Stimulated activated CD4-positive, alpha-beta T cell treated with anti-CD3 and anti-CD28 coated beads, Interleukin-1b, Interleukin-23, amount 100 ng/mL, for 4 hours (primary cell): ENCODE data around the gene MAP9.
"Not testable (repeated sequence)": the region's sequence is repeated elsewhere in the genome, so short reads cannot be mapped to it uniquely, and the experiment has no call there.

Experiments
- DNase-seq, 2 donors: peaks; one replicate each; pipeline ENCODE4 v3.0.0-alpha.2; 2020; ENCODE audit warnings: low read depth in 2 of 2

Gene MAP9

DNA sequence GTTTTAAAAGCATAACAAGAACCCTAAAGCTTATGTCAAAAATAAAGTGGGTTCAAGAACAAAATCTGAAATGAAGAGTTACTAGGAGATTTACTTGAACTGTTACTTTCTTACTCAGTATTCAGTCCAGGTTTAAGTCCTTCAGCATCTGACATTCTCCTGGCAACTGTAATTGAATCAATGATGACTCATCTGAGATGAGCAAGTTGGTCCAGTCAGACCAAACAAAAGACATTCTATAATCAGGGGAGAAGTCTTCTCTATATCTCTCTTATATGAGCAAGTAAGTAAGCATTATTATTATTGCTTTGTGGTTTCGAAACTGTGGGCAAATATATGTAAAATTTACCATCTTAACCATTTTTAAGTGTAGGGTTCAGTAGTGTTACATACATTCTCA lies 34.6 kb downstream of the MAP9 start:
- DNase-seq: no peak

GRCh38 chr4:155339999-155340398 lies 36.8 kb downstream of the MAP9 start:
- no peak for DNase-seq

DNA sequence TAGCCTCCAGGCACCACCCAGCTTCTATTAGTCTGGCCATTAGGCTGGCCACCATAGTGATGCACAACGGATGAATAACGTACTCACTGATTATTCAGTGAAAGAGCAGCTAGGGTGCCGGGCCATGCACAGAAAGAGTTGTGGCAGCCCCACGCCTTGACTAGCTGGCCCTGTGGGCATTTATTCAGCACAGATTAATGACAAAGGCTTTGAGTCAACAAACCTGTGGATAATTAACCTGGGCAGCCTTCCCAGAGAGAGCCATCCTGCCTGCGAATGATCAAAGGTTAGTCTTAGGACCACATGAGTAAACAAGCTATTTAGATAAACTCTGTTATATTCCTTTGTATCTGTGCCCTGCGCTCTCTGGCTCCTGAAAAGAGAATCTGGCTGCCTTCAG lies 37.2 kb downstream of the MAP9 start:
- no peak for DNase-seq

GRCh38 chr4:155338196-155338595 lies 38.6 kb downstream of the MAP9 start:
- no peak for DNase-seq

DNA sequence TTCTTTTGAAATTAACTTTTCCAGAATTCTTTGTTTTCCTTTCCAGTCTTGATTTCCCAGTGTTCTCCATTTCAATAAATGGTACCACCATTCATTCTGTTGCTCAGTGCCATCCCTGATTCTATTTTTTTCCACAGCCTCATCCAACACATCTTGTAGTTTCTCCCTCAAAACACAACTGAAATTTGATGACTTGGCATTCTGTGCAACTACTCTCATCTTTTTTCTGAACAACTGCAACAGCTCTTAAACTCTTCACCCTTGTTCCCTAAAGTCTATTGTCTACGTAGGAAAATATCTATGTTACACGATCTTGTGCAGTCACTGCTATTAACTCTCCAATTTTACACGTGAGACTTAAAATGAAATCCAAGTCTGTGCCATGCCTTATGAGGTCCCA lies 40.5 kb downstream of the MAP9 start:
- DNase-seq: no peak

DNA sequence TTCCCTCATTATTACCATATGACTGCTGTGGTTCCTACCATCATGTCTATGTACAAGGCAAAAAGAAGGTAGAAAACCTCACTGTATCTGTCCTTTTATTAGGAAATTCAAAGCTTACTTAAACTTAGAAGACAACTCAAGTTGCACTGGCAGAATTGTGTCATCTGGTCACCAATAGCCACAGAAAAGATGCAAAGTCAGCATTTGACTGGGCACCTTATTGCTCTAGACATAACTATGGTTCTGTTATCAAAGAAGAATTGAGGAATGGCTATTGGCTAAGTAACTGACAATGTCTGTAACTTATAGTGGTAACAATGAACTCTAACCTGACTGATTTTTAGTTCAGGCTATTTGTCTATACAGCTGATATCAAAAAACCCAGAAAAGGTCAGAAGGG lies 45.3 kb downstream of the MAP9 start:
- no peak for DNase-seq

- DNase-seq: no peak
These were observed 54.0 kb downstream of the MAP9 start for GRCh38 chr4:155322782-155323181.

DNA sequence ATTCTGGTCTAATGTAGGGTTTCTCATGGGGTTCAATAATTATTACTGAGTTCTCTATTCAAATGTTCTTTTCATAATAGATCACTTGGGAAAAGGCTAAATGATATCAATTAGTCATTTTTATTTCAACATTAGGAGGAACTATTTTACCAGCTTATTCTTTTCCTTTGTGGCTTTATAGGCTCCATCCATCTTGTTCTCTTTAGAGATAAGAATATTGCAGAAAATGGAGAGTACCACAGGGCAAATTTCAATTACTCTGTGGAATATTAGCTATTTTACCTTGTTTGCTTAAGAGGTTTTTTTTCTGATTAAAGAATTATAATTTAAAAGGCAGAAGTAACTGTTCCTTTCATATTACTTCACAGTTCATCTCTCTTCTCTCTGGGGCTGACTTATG lies 55.8 kb downstream of the MAP9 start:
- no peak for DNase-seq

DNA sequence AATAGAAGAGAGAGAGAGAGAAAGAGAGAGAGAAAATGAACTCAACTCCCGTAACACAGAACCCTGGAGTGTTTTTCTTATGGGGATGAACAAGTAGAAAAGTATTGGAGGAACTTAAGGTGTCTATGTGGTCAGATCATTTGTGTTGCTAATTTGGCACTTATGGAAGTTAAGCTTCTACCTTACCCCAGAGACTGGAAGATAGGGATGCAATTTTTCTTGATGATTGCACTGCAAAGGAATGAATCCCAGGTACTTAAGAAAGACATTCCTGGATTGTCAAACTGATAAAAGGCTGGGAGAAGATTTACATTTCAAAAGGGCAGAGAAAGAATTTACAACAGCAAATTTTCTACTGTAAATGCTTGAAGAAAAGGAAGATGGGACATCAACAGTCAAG lies 57.2 kb downstream of the MAP9 start:
- DNase-seq: no peak

DNA sequence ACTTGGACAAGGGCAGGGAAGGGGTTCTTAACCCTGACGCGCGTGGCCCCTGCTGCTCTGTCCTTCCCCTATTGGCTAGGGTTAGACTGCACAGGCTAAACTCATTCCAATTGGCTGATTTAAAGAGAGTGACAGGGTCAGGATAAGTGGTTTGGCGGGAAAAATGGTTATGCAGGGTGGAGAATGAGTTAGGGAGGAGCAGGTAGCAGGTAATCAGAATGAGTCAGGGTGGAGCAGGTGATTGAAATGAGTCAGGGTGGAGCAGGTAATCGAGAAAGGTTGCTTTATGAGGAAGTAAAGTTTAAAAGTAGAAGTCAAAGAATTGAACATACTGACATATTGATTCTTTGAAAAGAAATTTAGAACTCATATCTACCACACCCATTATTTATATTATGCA lies 64.7 kb downstream of the MAP9 start:
- not testable (repeated sequence) for DNase-seq

GRCh38 chr4:155307731-155308277 lies 69.0 kb downstream of the MAP9 start:
- no peak for DNase-seq

DNA sequence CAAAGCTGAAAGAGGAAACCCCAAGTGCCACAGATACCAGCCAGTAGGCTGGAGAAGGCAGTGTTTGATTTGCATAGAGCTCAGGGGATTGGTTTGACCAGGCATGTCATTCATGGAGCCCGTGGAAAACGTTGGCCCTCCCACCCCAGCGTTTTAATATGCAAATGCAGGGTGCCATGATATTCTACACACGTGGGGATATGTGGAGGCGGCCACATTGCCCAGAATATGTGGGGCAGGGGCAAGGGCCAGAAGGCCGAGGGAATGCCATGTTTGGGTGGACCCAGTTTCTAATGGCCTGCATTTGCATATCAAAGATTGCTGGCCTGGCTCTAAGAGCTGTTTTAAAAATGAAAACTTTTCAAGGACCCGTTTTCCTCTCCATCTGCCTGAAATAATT lies 71.1 kb downstream of the MAP9 start:
- no peak for DNase-seq

DNA sequence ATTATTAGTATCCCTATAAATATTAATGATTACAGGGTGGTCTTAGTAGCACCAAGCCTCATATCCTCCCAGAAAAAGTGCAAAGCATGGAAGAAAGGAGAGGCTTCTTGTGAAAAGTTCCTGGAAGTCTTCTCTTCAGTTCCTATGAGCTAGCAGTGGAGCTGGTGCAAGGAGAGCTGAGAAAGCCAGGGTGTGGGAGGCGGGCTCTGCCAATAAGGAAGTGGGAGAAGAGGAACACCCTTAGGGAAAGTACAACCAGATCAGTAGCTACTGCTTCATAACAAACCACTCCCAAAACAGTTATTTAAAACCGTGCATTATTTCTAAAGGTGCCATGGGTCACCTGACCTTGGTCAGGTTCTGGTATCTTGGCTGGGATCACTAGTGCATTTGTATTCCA lies 72.4 kb downstream of the MAP9 start:
- DNase-seq: no peak

- no peak for DNase-seq
These were observed 77.7 kb downstream of the MAP9 start for GRCh38 chr4:155299103-155299502.
